HEK293T (cell line): ENCODE results near the gene MAP2K3.
"Not testable (repeated sequence)": the region's sequence is repeated elsewhere in the genome, so short reads cannot be mapped to it uniquely, and the experiment has no call there.

ENCODE experiments used
- BHLHE40 ChIP-seq: fragments of 450-650 bp; IDR thresholded peaks from 2 replicates; pipeline ENCODE4 v1.6.1; 2016; ENCODE audit warnings: mild to moderate bottlenecking, moderate library complexity, borderline replicate concordance
- FOXA1 ChIP-seq: fragments of 450-650 bp; IDR thresholded peaks from 2 replicates; pipeline ENCODE4 v1.6.1; 2016; ENCODE audit warnings: mild to moderate bottlenecking
- FOXK2 ChIP-seq: fragments of 450-650 bp; IDR thresholded peaks from 2 replicates; pipeline ENCODE4 v1.6.1; 2016; ENCODE audit warnings: mild to moderate bottlenecking
- SP1 ChIP-seq: fragments of 450-650 bp; IDR thresholded peaks from 2 replicates; pipeline ENCODE4 v1.6.1; 2017
- TARDBP ChIP-seq: fragments of 450-650 bp; IDR thresholded peaks from 2 replicates; pipeline ENCODE4 v1.6.1; 2016
- ZNF384 ChIP-seq: fragments of 450-650 bp; IDR thresholded peaks from 2 replicates; pipeline ENCODE4 v1.6.1; 2016

- TF ChIP-seq BHLHE40, FOXA1, TARDBP, ZNF384, FOXK2, SP1: not testable (repeated sequence)
These were observed 31.8 kb downstream of the MAP2K3 start for GRCh38 chr17:21316212-21316886.
